H1 (cell line): Measurements from ENCODE around the gene LMNTD2.

ENCODE experiments used
- BACH1 ChIP-seq: IDR thresholded peaks from 2 replicates; pipeline ENCODE4 v1.6.1; 2012; ENCODE audit warnings: low read length, improper control_type of control experiment
- CEBPB ChIP-seq: IDR thresholded peaks from 2 replicates; pipeline ENCODE4 v1.6.1; 2012; ENCODE audit warnings: low read depth, low read length
- CTCF ChIP-seq, 3 experiments: IDR thresholded peaks; 1 replicate in 2 of 3; 2 replicates in 1 of 3; pipeline versions ENCODE4 v1.5.1 to v1.6.1; 2011; ENCODE audit warnings: low read length in 3 of 3, mild to moderate bottlenecking in 3 of 3, inconsistent platforms in 2 of 3, low read depth in 1 of 3, moderate library complexity in 1 of 3; ENCODE audit not compliant: insufficient read depth in 1 of 3; ENCODE audit errors: control extremely low read depth in 1 of 3
- EP300 ChIP-seq, 2 experiments: IDR thresholded peaks; 1 replicate in 1 of 2; 2 replicates in 1 of 2; pipeline ENCODE4 v1.6.1; 2011 to 2012; ENCODE audit warnings: low read depth in 2 of 2, low read length in 2 of 2, mild to moderate bottlenecking in 2 of 2, borderline replicate concordance in 1 of 2, inconsistent platforms in 1 of 2, moderate library complexity in 1 of 2
- KDM5A ChIP-seq: fragments of 200-600 bp; IDR thresholded peaks from 2 replicates; pipeline ENCODE4 v1.7.1; 2012; ENCODE audit warnings: mild to moderate bottlenecking, low read length, inconsistent platforms, mixed read lengths
- PHF8 ChIP-seq: fragments of 200-600 bp; sonication (generic); conservative IDR thresholded peaks from 2 replicates; pipeline ENCODE4 v1.7.1; 2012; ENCODE audit warnings: low read depth, mild to moderate bottlenecking, inconsistent platforms, low read length, moderate library complexity
- POLR2A ChIP-seq, 2 experiments: IDR thresholded peaks; 1 replicate in 1 of 2; 2 replicates in 1 of 2; pipeline ENCODE4 v1.6.1; 2011; ENCODE audit warnings: low read depth in 2 of 2, low read length in 2 of 2, mild to moderate bottlenecking in 2 of 2; ENCODE audit errors: control extremely low read depth in 1 of 2
- POLR2AphosphoS5 ChIP-seq: IDR thresholded peaks from 2 replicates; pipeline ENCODE4 v1.6.1; 2011; ENCODE audit warnings: low read depth, low read length
- RFX5 ChIP-seq: IDR thresholded peaks from 2 replicates; pipeline ENCODE4 v1.6.1; 2011; ENCODE audit warnings: low read depth, low read length, improper control_type of control experiment, borderline replicate concordance
- TCF12 ChIP-seq: IDR thresholded peaks from 2 replicates; pipeline ENCODE4 v1.6.1; 2011; ENCODE audit warnings: low read depth, mild to moderate bottlenecking, low read length
- TEAD4 ChIP-seq: IDR thresholded peaks from 2 replicates; pipeline ENCODE4 v1.6.1; 2012; ENCODE audit warnings: low read depth, low read length, inconsistent platforms, mixed read lengths

DNA sequence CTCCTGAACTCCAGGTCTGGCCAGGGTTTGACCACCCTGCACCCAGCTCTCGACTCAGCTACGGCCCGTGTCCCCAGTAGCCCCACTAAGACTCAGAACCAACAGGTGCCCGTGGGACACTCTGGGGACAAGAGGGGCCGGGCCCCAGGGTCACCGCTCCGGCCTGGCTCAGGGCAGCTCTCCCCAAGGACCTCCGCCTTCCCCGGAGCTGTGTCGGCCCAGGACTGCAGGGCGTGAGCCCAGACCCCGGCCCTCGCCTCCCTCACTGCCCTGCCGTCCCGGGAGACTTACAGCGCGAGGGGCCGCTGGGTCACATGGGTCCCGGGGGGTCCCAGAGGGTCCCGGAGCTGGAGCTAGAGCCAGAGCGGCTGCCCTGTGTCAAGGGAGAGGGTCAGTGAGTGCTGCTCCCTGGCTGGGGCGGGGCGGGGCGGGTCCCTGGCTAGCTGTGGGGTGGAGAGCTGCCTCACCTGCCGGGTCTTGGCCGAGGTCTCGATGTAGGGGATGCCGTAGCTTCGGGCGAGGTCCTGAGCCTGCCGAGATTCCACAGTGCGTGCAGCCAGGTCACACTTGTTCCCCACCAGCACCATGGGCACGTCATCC, 27.5 kb downstream of the LMNTD2 start:
- TF ChIP-seq PHF8: no peak
- no peak for TF ChIP-seq POLR2A (IDR thresholded peaks at IDR 0.05; ENCODE audit: control extremely low read depth in 1 of 2, low read depth in 2 of 2, low read length in 2 of 2)
- no peak for TF ChIP-seq POLR2AphosphoS5
- TF ChIP-seq TCF12: no peak
- TF ChIP-seq CTCF (IDR thresholded peaks at IDR 0.05; ENCODE audit: control extremely low read depth in 1 of 3, insufficient read depth in 1 of 3, low read depth in 1 of 3, low read length in 3 of 3): no peak
- TF ChIP-seq TEAD4: no peak
- no peak for TF ChIP-seq EP300 (IDR thresholded peaks at IDR 0.05; ENCODE audit: borderline replicate concordance in 1 of 2, low read depth in 2 of 2, low read length in 2 of 2)
- TF ChIP-seq KDM5A: no peak
- TF ChIP-seq CEBPB: no peak
- no peak for TF ChIP-seq RFX5
- no peak for TF ChIP-seq BACH1
